ENCODE data around the gene GRM1.
"Not testable (repeated sequence)": the region's sequence is repeated elsewhere in the genome, so short reads cannot be mapped to it uniquely, and the experiment has no call there.

GRM1 gene

DNA sequence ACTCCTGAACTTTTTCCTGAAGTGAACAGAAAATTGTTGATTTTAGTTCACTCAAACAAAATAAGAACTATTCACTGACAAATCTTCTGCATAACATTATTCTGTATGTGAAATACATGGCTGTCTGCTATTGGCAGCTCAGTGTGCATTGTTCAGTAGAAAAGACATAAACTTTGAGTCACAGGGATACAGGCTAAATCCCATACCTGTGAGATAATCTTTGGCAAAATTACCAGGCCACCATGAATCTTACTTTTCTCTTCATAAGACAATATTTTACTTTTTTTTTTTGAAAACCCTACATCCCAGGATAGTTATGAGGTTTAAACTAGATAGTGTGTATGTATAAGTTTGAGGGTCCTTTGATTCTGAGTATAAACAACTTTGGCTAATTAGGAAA, 224.8 kb downstream of the GRM1 start:
- no peak overlapping the region for H3K27ac ChIP-seq
- no peak for DNase-seq (ENCODE audit: low read depth, low spot score)
- H3K9me3 ChIP-seq (ENCODE audit: low read depth, low read length): no peaks in the 10 kb centered on the region
- TF ChIP-seq POLR2AphosphoS5 (IDR thresholded peaks at IDR 0.05; ENCODE audit: borderline replicate concordance, low read depth, low read length) (no peak), EZH2 (IDR thresholded peaks at IDR 0.05) (no peak)
- H3K36me3 ChIP-seq (ENCODE audit: insufficient read depth, low read length): no peaks in the 10 kb centered on the region
- H3K4me3 ChIP-seq: no peak overlapping the region
- H3K9ac ChIP-seq (ENCODE audit: insufficient read length): no peak overlapping the region

DNA sequence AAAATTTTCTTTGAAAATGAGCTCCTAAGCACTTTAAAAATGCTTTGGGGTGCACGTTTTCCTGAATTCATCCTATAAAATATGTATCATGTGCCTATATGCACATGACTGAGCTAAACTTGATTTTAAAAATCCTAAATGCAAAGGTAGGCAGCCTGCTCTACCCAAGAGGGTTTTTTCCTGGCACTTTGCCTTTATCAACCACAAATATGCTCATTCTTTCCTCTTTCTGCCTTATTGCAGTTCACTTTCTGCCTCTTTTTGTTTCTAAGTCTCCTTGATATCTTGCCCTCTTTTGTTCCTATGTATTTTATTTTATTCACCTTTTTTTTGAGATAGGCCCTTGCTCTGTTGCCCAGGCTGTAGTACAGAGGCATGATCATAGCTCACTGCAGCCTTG, 229.3 kb downstream of the GRM1 start:
- H3K36me3 ChIP-seq (ENCODE audit: insufficient read depth, low read length): no peaks in the 10 kb centered on the region
- no peaks in the 10 kb centered on the region for H3K9me3 ChIP-seq (ENCODE audit: low read depth, low read length)
- peak; percentile 2 for DNase-seq (ENCODE audit: low read depth, low spot score)
- H3K4me3 ChIP-seq: no peak overlapping the region
- no peak for TF ChIP-seq FOXP2 (optimal IDR thresholded peaks at IDR 0.05; ENCODE audit: control extremely low read depth, extremely low read length, insufficient read depth)
- no peak overlapping the region for H3K27ac ChIP-seq
- H3K9ac ChIP-seq (ENCODE audit: insufficient read length): no peak overlapping the region

DNA sequence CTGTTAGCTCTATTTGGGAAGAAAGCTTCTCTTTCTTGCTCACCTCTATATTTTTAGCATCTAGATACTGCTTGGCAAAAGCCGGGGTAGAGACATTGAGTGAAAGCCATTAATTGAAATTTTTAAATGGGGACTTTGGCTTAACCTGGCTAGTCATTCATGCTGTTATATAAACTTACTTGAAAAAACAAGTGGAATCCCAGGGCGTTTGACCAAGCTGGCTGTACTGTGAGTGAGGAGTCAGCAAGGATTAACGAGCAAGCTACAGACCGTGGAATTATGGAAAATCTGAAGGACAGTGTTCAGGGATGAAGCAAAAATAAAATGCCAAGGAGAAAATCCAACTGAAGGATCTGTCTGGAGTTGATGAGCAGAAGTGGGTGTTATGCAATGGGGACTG, 232.0 kb downstream of the GRM1 start:
- Histone ChIP-seq H3K27ac (no peak overlapping the region), H3K9me3 (ENCODE audit: low read depth, low read length) (no peaks in the 10 kb centered on the region), H3K4me3 (no peak overlapping the region), H3K36me3 (ENCODE audit: insufficient read depth, low read length) (no peaks in the 10 kb centered on the region), H3K9ac (ENCODE audit: insufficient read length) (no peak overlapping the region)
- TF ChIP-seq EZH2 (IDR thresholded peaks at IDR 0.05) (no peak), FOXP2 (optimal IDR thresholded peaks at IDR 0.05; ENCODE audit: control extremely low read depth, extremely low read length, insufficient read depth) (no peak), POLR2AphosphoS5 (IDR thresholded peaks at IDR 0.05; ENCODE audit: borderline replicate concordance, low read depth, low read length) (no peak)
- no peak for DNase-seq (ENCODE audit: low read depth, low spot score)

DNA sequence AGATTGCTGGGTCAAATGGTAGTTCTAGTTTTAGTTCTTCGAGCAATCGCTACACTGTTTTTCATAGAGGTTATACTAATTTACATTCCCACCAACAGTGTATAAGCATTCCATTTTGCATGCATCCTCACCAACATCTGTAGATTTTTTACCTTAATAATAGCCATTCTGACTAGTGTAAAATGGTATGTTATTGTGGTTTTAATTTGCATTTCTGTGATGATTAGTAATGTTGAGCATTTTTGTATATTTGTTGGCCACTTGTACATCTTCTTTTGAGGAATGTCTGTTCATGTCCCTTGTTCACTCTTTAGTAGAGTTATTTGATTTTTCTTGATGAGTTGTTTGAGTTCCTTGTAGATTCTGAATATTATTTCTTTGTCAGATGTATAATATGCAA, 236.2 kb downstream of the GRM1 start:
- H3K27ac ChIP-seq: no peak overlapping the region
- H3K9me3 ChIP-seq (ENCODE audit: low read depth, low read length): no peaks in the 10 kb centered on the region
- no peaks in the 10 kb centered on the region for H3K36me3 ChIP-seq (ENCODE audit: insufficient read depth, low read length)
- no peak for DNase-seq (ENCODE audit: low read depth, low spot score)
- no peak overlapping the region for H3K4me3 ChIP-seq
- H3K9ac ChIP-seq (ENCODE audit: insufficient read length): no peak overlapping the region
- TF ChIP-seq EZH2 (IDR thresholded peaks at IDR 0.05): no peak
- TF ChIP-seq FOXP2 (optimal IDR thresholded peaks at IDR 0.05; ENCODE audit: control extremely low read depth, extremely low read length, insufficient read depth): no peak
- TF ChIP-seq POLR2AphosphoS5 (IDR thresholded peaks at IDR 0.05; ENCODE audit: borderline replicate concordance, low read depth, low read length): no peak

DNA sequence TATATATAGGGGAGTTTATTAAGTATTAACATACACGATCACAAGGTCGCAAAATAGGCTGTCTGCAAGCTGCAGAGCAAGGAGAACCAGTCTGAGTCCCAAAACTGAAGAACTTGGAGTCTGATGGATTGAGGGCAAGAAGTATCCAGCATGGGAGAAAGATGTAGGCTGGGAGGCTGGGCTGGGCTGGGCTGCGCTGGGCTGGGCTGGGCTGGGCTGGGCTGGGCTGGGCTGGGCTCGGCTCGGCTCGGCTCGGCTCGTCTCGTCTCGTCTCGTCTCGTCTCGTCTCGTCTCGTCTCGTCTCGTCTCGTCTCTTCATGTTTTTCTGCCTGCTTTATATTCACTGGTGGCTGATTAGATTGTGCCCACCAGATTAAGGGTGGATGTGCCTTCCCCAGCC, 238.6 kb downstream of the GRM1 start:
- Histone ChIP-seq H3K9ac (ENCODE audit: insufficient read length) (no peak overlapping the region), H3K4me3 (no peak overlapping the region), H3K36me3 (ENCODE audit: insufficient read depth, low read length) (no peaks in the 10 kb centered on the region), H3K9me3 (ENCODE audit: low read depth, low read length) (no peaks in the 10 kb centered on the region), H3K27ac (no peak overlapping the region)
- DNase-seq (ENCODE audit: low read depth, low spot score): no peak
- TF ChIP-seq POLR2AphosphoS5 (IDR thresholded peaks at IDR 0.05; ENCODE audit: borderline replicate concordance, low read depth, low read length): no peak
- no peak for TF ChIP-seq EZH2 (IDR thresholded peaks at IDR 0.05)
- no peak for TF ChIP-seq FOXP2 (optimal IDR thresholded peaks at IDR 0.05; ENCODE audit: control extremely low read depth, extremely low read length, insufficient read depth)

DNA sequence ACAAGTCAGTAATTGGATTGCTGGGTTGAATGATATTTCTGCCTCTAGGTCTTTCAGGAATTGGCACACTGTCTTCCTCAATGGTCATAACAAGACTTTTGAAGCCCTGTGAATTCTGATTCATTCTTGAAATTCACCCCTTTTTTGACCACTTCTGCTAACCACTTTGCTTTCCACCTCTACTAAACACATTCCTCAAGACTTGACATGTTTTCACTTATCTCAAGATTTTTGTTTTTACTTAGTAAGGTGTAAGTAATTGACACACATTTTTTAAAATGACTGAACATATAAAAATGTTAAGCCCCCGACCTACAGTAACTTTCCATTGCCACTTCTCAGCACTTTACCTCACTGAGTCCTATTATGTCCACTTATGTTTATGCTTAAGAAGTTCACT, 239.1 kb downstream of the GRM1 start:
- DNase-seq (ENCODE audit: low read depth, low spot score): no peak

DNA sequence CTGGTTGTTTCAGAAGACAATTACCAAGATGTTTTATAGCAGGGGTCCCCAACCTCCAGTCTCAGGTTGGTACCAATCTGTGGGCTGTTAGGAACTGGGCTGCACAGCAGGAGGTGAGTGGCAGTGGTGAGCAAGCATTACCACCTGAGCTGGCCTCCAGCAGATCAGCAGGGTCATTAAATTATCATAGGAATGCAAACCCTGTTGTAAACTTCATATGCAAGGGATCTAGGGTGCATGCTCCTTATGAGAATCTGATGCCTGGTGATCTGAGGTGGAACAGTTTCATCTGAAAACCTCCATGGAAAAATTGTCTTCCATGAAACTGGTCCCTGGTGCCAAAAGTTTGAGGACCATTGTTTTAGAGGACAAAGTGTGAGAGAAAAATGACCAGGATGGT, 240.6 kb downstream of the GRM1 start:
- no peak overlapping the region for H3K27ac ChIP-seq
- H3K36me3 ChIP-seq (ENCODE audit: insufficient read depth, low read length): no peaks in the 10 kb centered on the region
- no peak overlapping the region for H3K4me3 ChIP-seq
- TF ChIP-seq EZH2 (IDR thresholded peaks at IDR 0.05) (no peak), FOXP2 (optimal IDR thresholded peaks at IDR 0.05; ENCODE audit: control extremely low read depth, extremely low read length, insufficient read depth) (no peak), POLR2AphosphoS5 (IDR thresholded peaks at IDR 0.05; ENCODE audit: borderline replicate concordance, low read depth, low read length) (no peak)
- H3K9ac ChIP-seq (ENCODE audit: insufficient read length): no peak overlapping the region
- DNase-seq (ENCODE audit: low read depth, low spot score): no peak
- no peaks in the 10 kb centered on the region for H3K9me3 ChIP-seq (ENCODE audit: low read depth, low read length)

More for the DNA sequence above, 239.1 kb downstream of the GRM1 start:
- H3K36me3 ChIP-seq (ENCODE audit: insufficient read depth, low read length): no peaks in the 10 kb centered on the region
- no peak for TF ChIP-seq POLR2AphosphoS5 (IDR thresholded peaks at IDR 0.05; ENCODE audit: borderline replicate concordance, low read depth, low read length)
- no peak for TF ChIP-seq FOXP2 (optimal IDR thresholded peaks at IDR 0.05; ENCODE audit: control extremely low read depth, extremely low read length, insufficient read depth)
- no peak for TF ChIP-seq EZH2 (IDR thresholded peaks at IDR 0.05)
- no peak overlapping the region for H3K4me3 ChIP-seq
- no peaks in the 10 kb centered on the region for H3K9me3 ChIP-seq (ENCODE audit: low read depth, low read length)
- no peak overlapping the region for H3K27ac ChIP-seq
- H3K9ac ChIP-seq (ENCODE audit: insufficient read length): no peak overlapping the region

DNA sequence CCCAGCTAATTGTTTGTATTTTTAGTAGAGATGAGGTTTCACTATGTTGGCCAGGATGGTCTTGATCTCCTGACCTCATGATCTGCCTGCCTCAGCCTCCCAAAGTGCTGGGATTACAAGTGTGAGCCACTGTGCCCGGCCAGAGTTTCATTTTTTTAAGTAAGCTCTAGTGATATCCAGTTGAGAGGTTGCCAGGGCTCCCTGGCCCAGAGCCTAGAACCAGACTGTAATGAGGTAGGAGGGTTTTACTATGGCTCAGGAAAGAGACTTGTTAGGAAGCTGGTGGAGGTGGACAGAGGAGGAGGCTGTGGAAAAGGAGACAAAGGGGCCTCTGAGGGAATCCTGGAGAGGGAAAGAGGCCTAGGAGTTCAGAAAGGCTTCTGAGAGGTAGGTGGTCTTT, 242.3 kb downstream of the GRM1 start:
- H3K9ac ChIP-seq (ENCODE audit: insufficient read length); H3K4me3 ChIP-seq; DNase-seq (ENCODE audit: low read depth, low spot score); H3K9me3 ChIP-seq (ENCODE audit: low read depth, low read length); H3K27ac ChIP-seq; H3K36me3 ChIP-seq (ENCODE audit: insufficient read depth, low read length): not testable (repeated sequence)

DNA sequence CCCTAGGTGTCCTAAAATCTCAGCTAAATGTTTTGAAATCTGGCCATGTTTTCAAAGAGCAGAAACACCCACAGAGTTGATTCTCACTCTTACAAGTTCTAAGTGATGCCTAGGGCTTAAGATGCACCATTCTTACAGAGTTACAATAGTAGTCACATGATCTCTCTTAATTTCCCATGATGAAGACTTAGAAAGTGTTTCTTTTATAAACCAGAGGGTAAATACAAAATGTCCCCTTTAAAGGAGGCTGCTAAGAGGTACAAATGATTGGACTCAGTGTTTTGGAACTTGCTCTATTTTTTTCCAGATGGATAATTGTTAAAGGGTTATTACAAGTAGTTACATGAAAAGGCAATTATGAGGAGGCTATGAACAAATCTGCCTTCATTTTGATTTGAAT, 244.6 kb downstream of the GRM1 start:
- H3K9ac ChIP-seq (ENCODE audit: insufficient read length): no peak overlapping the region
- no peak overlapping the region for H3K4me3 ChIP-seq
- H3K27ac ChIP-seq: no peak overlapping the region
- no peaks in the 10 kb centered on the region for H3K36me3 ChIP-seq (ENCODE audit: insufficient read depth, low read length)
- H3K9me3 ChIP-seq (ENCODE audit: low read depth, low read length): no peaks in the 10 kb centered on the region
- TF ChIP-seq FOXP2 (optimal IDR thresholded peaks at IDR 0.05; ENCODE audit: control extremely low read depth, extremely low read length, insufficient read depth) (no peak), EZH2 (IDR thresholded peaks at IDR 0.05) (no peak), POLR2AphosphoS5 (IDR thresholded peaks at IDR 0.05; ENCODE audit: borderline replicate concordance, low read depth, low read length) (no peak)
- no peak for DNase-seq (ENCODE audit: low read depth, low spot score)
